Measurements from ENCODE around the gene SERPINE3. TPM values are rescaled to one million over a fixed set of nuclear protein-coding genes. Genes with fewer than 3 reads are reported as not detected.
A peak's percentile ranks its signal among the peaks of the same experiment; 100 is the strongest.

SERPINE3 gene
- total and polyA plus RNA-seq, 3 experiments from 2014 or later = not detected

GRCh38 chr13:51331354-51331861 is 8.1 kb upstream of the SERPINE3 start:
- no peaks in the 10 kb centered on the region for H3K9me3 ChIP-seq (ENCODE audit: low read length)
- H3K27ac ChIP-seq (ENCODE audit: low read depth, low read length) = no peak overlapping the region
- Mint-ChIP-seq H3K27ac (no peak overlapping the region), H3K4me1 (peaks cover 11 to 16% (median 14%) of the 10 kb centered on the region in 3 donors), H3K27me3 (peaks cover 0 to 8% of the 10 kb centered on the region in 2 donors), H3K9me3 (no peaks in the 10 kb centered on the region), H3K4me3 (no peak overlapping the region), H3K36me3 (peaks cover 0 to 5% (median 1%) of the 10 kb centered on the region in 3 donors)
- no peaks in the 10 kb centered on the region for H3K27me3 ChIP-seq (ENCODE audit: insufficient read depth, low read length, poor library complexity, severe bottlenecking)
- no peaks in the 10 kb centered on the region for H3K4me1 ChIP-seq (ENCODE audit: insufficient read depth, low read length)
- CTCF ChIA-PET = no interaction called here
- H3K36me3 ChIP-seq (ENCODE audit: insufficient read depth, low read length) = no peaks in the 10 kb centered on the region
- DNase-seq = no peak
- POLR2A ChIA-PET = no interaction called here
- no peak overlapping the region for H3K4me3 ChIP-seq (ENCODE audit: low read length)

GRCh38 chr13:51332566-51333361 is 6.7 kb upstream of the SERPINE3 start:
- H3K4me3 Mint-ChIP-seq = no peak overlapping the region
- peaks cover 0 to 8% of the 10 kb centered on the region in 2 donors for H3K27me3 Mint-ChIP-seq
- H3K4me1 Mint-ChIP-seq = peaks cover 11 to 16% (median 14%) of the 10 kb centered on the region in 3 donors
- H3K4me3 ChIP-seq (ENCODE audit: low read length) = no peak overlapping the region
- no peak for DNase-seq
- ChIA-PET CTCF (no interaction called here), POLR2A (no interaction called here)
- no peak overlapping the region for H3K27ac ChIP-seq (ENCODE audit: low read depth, low read length)
- no peaks in the 10 kb centered on the region for H3K27me3 ChIP-seq (ENCODE audit: insufficient read depth, low read length, poor library complexity, severe bottlenecking)
- no peaks in the 10 kb centered on the region for H3K9me3 Mint-ChIP-seq
- no peaks in the 10 kb centered on the region for H3K4me1 ChIP-seq (ENCODE audit: insufficient read depth, low read length)
- H3K27ac Mint-ChIP-seq = peak overlapping the region in 1 of 8 donors; percentile 11
- peaks cover 0 to 5% (median 1%) of the 10 kb centered on the region in 3 donors for H3K36me3 Mint-ChIP-seq
- no peaks in the 10 kb centered on the region for H3K9me3 ChIP-seq (ENCODE audit: low read length)
- no peaks in the 10 kb centered on the region for H3K36me3 ChIP-seq (ENCODE audit: insufficient read depth, low read length)

- Histone ChIP-seq H3K4me3 (ENCODE audit: low read length) (no peak overlapping the region), H3K36me3 (ENCODE audit: insufficient read depth, low read length) (no peaks in the 10 kb centered on the region), H3K4me1 (ENCODE audit: insufficient read depth, low read length) (no peaks in the 10 kb centered on the region), H3K9me3 (ENCODE audit: low read length) (no peaks in the 10 kb centered on the region), H3K27ac (ENCODE audit: low read depth, low read length) (no peak overlapping the region), H3K27me3 (ENCODE audit: insufficient read depth, low read length, poor library complexity, severe bottlenecking) (no peaks in the 10 kb centered on the region)
- Mint-ChIP-seq H3K4me1 (peaks cover 11 to 16% (median 14%) of the 10 kb centered on the region in 3 donors), H3K4me3 (no peak overlapping the region), H3K27ac (no peak overlapping the region), H3K36me3 (peaks cover 0 to 5% (median 1%) of the 10 kb centered on the region in 3 donors), H3K9me3 (no peaks in the 10 kb centered on the region), H3K27me3 (peaks cover 0 to 4% of the 10 kb centered on the region in 2 donors)
- CTCF ChIA-PET = no interaction called here
- no peak for DNase-seq
- POLR2A ChIA-PET = no interaction called here
These were observed 6.1 kb upstream of the SERPINE3 start for GRCh38 chr13:51333421-51333820.

- no peak overlapping the region for H3K27ac Mint-ChIP-seq
- Histone ChIP-seq H3K27me3 (ENCODE audit: insufficient read depth, low read length, poor library complexity, severe bottlenecking) (no peaks in the 10 kb centered on the region), H3K27ac (ENCODE audit: low read depth, low read length) (no peak overlapping the region), H3K9me3 (ENCODE audit: low read length) (no peaks in the 10 kb centered on the region), H3K4me1 (ENCODE audit: insufficient read depth, low read length) (no peaks in the 10 kb centered on the region), H3K4me3 (ENCODE audit: low read length) (no peak overlapping the region), H3K36me3 (ENCODE audit: insufficient read depth, low read length) (no peaks in the 10 kb centered on the region)
- peaks cover 0 to 5% (median 1%) of the 10 kb centered on the region in 3 donors for H3K36me3 Mint-ChIP-seq
- no peak for DNase-seq
- H3K4me3 Mint-ChIP-seq = no peak overlapping the region
- peaks cover 0 to 3% of the 10 kb centered on the region in 2 donors for H3K27me3 Mint-ChIP-seq
- POLR2A ChIA-PET = no interaction called here
- H3K9me3 Mint-ChIP-seq = no peaks in the 10 kb centered on the region
- CTCF ChIA-PET = no interaction called here
- peaks cover 11 to 16% (median 14%) of the 10 kb centered on the region in 3 donors for H3K4me1 Mint-ChIP-seq
These were observed 5.7 kb upstream of the SERPINE3 start for GRCh38 chr13:51333826-51334225.

GRCh38 chr13:51336746-51337145 is 2.7 kb upstream of the SERPINE3 start:
- H3K4me3 Mint-ChIP-seq = no peak overlapping the region
- no peaks in the 10 kb centered on the region for H3K27me3 ChIP-seq (ENCODE audit: insufficient read depth, low read length, poor library complexity, severe bottlenecking)
- no peaks in the 10 kb centered on the region for H3K9me3 ChIP-seq (ENCODE audit: low read length)
- no peak for DNase-seq
- peaks cover 6 to 8% (median 7%) of the 10 kb centered on the region in 3 donors for H3K4me1 Mint-ChIP-seq
- no peaks in the 10 kb centered on the region for H3K36me3 ChIP-seq (ENCODE audit: insufficient read depth, low read length)
- no peak overlapping the region for H3K27ac ChIP-seq (ENCODE audit: low read depth, low read length)
- CTCF ChIA-PET = no interaction called here
- peaks cover 0 to 1% (median 0%) of the 10 kb centered on the region in 3 donors for H3K36me3 Mint-ChIP-seq
- H3K9me3 Mint-ChIP-seq = no peaks in the 10 kb centered on the region
- no peaks in the 10 kb centered on the region for H3K4me1 ChIP-seq (ENCODE audit: insufficient read depth, low read length)
- H3K27me3 Mint-ChIP-seq = peaks cover 0 to 2% of the 10 kb centered on the region in 2 donors
- POLR2A ChIA-PET = no interaction called here
- no peak overlapping the region for H3K27ac Mint-ChIP-seq
- no peak overlapping the region for H3K4me3 ChIP-seq (ENCODE audit: low read length)

GRCh38 chr13:51339952-51340732 is 651 bp downstream of the SERPINE3 start:
- H3K27ac Mint-ChIP-seq = no peak overlapping the region
- Histone ChIP-seq H3K27me3 (ENCODE audit: insufficient read depth, low read length, poor library complexity, severe bottlenecking) (no peaks in the 10 kb centered on the region), H3K4me3 (ENCODE audit: low read length) (no peak overlapping the region), H3K36me3 (ENCODE audit: insufficient read depth, low read length) (no peaks in the 10 kb centered on the region), H3K4me1 (ENCODE audit: insufficient read depth, low read length) (no peaks in the 10 kb centered on the region), H3K27ac (ENCODE audit: low read depth, low read length) (no peak overlapping the region), H3K9me3 (ENCODE audit: low read length) (no peaks in the 10 kb centered on the region)
- no peaks in the 10 kb centered on the region for H3K36me3 Mint-ChIP-seq
- ChIA-PET CTCF (no interaction called here), POLR2A (no interaction called here)
- no peak overlapping the region for H3K4me3 Mint-ChIP-seq
- DNase-seq = no peak
- H3K9me3 Mint-ChIP-seq = no peaks in the 10 kb centered on the region
- H3K27me3 Mint-ChIP-seq = peaks cover 0 to 2% of the 10 kb centered on the region in 2 donors
- no peaks in the 10 kb centered on the region for H3K4me1 Mint-ChIP-seq

GRCh38 chr13:51341232-51341631 is 1.7 kb downstream of the SERPINE3 start:
- CTCF ChIA-PET = no interaction called here

GRCh38 chr13:51341791-51342190 is 2.3 kb downstream of the SERPINE3 start:
- H3K27me3 Mint-ChIP-seq = peaks cover 0 to 2% of the 10 kb centered on the region in 2 donors
- no peaks in the 10 kb centered on the region for H3K9me3 ChIP-seq (ENCODE audit: low read length)
- ChIA-PET POLR2A (no interaction called here), CTCF (no interaction called here)
- H3K9me3 Mint-ChIP-seq = no peaks in the 10 kb centered on the region
- H3K4me3 Mint-ChIP-seq = no peak overlapping the region
- no peaks in the 10 kb centered on the region for H3K4me1 Mint-ChIP-seq
- no peak overlapping the region for H3K27ac ChIP-seq (ENCODE audit: low read depth, low read length)
- no peak overlapping the region for H3K4me3 ChIP-seq (ENCODE audit: low read length)
- no peaks in the 10 kb centered on the region for H3K27me3 ChIP-seq (ENCODE audit: insufficient read depth, low read length, poor library complexity, severe bottlenecking)
- no peak overlapping the region for H3K27ac Mint-ChIP-seq
- no peaks in the 10 kb centered on the region for H3K4me1 ChIP-seq (ENCODE audit: insufficient read depth, low read length)
- no peaks in the 10 kb centered on the region for H3K36me3 Mint-ChIP-seq
- no peaks in the 10 kb centered on the region for H3K36me3 ChIP-seq (ENCODE audit: insufficient read depth, low read length)
- DNase-seq = no peak

More at GRCh38 chr13:51341232-51341631, 1.7 kb downstream of the SERPINE3 start:
- Mint-ChIP-seq H3K27ac (no peak overlapping the region), H3K36me3 (no peaks in the 10 kb centered on the region), H3K9me3 (no peaks in the 10 kb centered on the region), H3K27me3 (peaks cover 0 to 2% of the 10 kb centered on the region in 2 donors), H3K4me3 (no peak overlapping the region), H3K4me1 (no peaks in the 10 kb centered on the region)
- no peak for DNase-seq
- no peaks in the 10 kb centered on the region for H3K4me1 ChIP-seq (ENCODE audit: insufficient read depth, low read length)
- no peaks in the 10 kb centered on the region for H3K36me3 ChIP-seq (ENCODE audit: insufficient read depth, low read length)
- no peaks in the 10 kb centered on the region for H3K27me3 ChIP-seq (ENCODE audit: insufficient read depth, low read length, poor library complexity, severe bottlenecking)
- POLR2A ChIA-PET = no interaction called here
- no peaks in the 10 kb centered on the region for H3K9me3 ChIP-seq (ENCODE audit: low read length)
- H3K27ac ChIP-seq (ENCODE audit: low read depth, low read length) = no peak overlapping the region
- no peak overlapping the region for H3K4me3 ChIP-seq (ENCODE audit: low read length)
